OCI-LY7 (cell line): ENCODE data around the gene CYP2B6.
"Not testable (repeated sequence)": the region's sequence is repeated elsewhere in the genome, so short reads cannot be mapped to it uniquely, and the experiment has no call there.

Experiments
- EZH2phosphoT487 ChIP-seq: fragments of 200-600 bp; sonication (generic); IDR thresholded peaks from 2 replicates; pipeline ENCODE4 v1.6.1; 2018; ENCODE audit warnings: low read depth, borderline replicate concordance, mild to moderate bottlenecking, mixed run types, antibody characterized with exemption, low read length, moderate library complexity, mixed read lengths
- TF ChIP-seq, protein P1 (sequence below): fragments of 200-600 bp; sonication (generic); conservative IDR thresholded peaks from 2 replicates; pipeline ENCODE4 v1.5.1; 2014; ENCODE audit warnings: mild to moderate bottlenecking, antibody characterized with exemption, low read length, moderate library complexity, mixed read lengths

DNA sequence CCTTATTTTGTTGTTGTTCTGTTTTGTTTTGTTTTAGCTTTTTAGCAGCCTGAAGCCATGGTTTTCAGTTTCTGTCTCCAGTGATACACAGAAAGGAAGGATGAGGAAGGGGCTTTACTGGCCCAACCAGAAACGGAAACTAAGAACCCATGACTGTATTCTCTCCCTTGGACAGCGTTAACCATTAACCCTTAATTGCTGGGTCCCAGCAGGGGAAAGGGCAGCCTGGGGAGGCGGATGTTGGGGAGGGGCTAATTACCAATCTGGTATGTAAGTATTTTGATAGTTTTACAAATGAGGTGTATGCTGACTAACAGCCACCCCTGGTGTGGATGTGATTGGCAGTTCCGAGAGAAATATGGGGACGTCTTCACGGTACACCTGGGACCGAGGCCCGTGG, 12.6 kb downstream of the CYP2B6 start:
- TF ChIP-seq, protein P1, sequence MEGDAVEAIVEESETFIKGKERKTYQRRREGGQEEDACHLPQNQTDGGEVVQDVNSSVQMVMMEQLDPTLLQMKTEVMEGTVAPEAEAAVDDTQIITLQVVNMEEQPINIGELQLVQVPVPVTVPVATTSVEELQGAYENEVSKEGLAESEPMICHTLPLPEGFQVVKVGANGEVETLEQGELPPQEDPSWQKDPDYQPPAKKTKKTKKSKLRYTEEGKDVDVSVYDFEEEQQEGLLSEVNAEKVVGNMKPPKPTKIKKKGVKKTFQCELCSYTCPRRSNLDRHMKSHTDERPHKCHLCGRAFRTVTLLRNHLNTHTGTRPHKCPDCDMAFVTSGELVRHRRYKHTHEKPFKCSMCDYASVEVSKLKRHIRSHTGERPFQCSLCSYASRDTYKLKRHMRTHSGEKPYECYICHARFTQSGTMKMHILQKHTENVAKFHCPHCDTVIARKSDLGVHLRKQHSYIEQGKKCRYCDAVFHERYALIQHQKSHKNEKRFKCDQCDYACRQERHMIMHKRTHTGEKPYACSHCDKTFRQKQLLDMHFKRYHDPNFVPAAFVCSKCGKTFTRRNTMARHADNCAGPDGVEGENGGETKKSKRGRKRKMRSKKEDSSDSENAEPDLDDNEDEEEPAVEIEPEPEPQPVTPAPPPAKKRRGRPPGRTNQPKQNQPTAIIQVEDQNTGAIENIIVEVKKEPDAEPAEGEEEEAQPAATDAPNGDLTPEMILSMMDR: not testable (repeated sequence)
- TF ChIP-seq EZH2phosphoT487: not testable (repeated sequence)
